Natural killer cell (primary cell): ENCODE results near the gene OR2AG1. TPM values are rescaled to one million over a fixed set of nuclear protein-coding genes. Genes with fewer than 3 reads are reported as not detected.
"Not testable (repeated sequence)": the region's sequence is repeated elsewhere in the genome, so short reads cannot be mapped to it uniquely, and the experiment has no call there.

ENCODE experiments used
- ATAC-seq, 3 donors: fragments of 150-1000 bp in 2 of 3; fragments of 200-7000 bp in 1 of 3; cut with Tn5 transposase; 1 replicate in 1 of 3; 2 replicates in 2 of 3; pipeline ENCODE4 v1.10.0; 2021; ENCODE audit warnings: mild to moderate bottlenecking in 2 of 3, moderate library complexity in 2 of 3
- DNase-seq, 2 donors: peaks; one replicate each; pipeline versions ENCODE4 v3.0.0 to v3.0.0-alpha.2; 2013 to 2021; ENCODE audit warnings: mixed read lengths in 1 of 2
- H3K27ac ChIP-seq: one replicate; pipeline ENCODE4 v1.5.1; 2013; ENCODE audit warnings: mild to moderate bottlenecking, low read length
- H3K27me3 ChIP-seq: one replicate; pipeline ENCODE4 v1.6.1; 2013; ENCODE audit warnings: low read length; ENCODE audit not compliant: control insufficient read depth, insufficient read depth
- H3K36me3 ChIP-seq: one replicate; pipeline ENCODE4 v1.6.1; 2013; ENCODE audit warnings: low read length; ENCODE audit not compliant: control insufficient read depth, insufficient read depth
- H3K4me1 ChIP-seq: one replicate; pipeline ENCODE4 v1.6.1; 2013; ENCODE audit warnings: low read length; ENCODE audit not compliant: control insufficient read depth, insufficient read depth
- H3K4me3 ChIP-seq: one replicate; pipeline ENCODE4 v1.5.1; 2013; ENCODE audit warnings: low read length
- H3K9me3 ChIP-seq: one replicate; pipeline ENCODE4 v1.6.1; 2013; ENCODE audit warnings: low read length; ENCODE audit not compliant: control insufficient read depth, insufficient read depth
- H3K27ac Mint-ChIP-seq, 2 donors: one replicate each; pipeline ENCODE4 v1.8.0; 2022; ENCODE audit warnings: mild to moderate bottlenecking in 2 of 2, mixed read lengths in 2 of 2, moderate library complexity in 1 of 2
- H3K27me3 Mint-ChIP-seq, 2 donors: one replicate each; pipeline ENCODE4 v1.8.0; 2022; ENCODE audit warnings: low read depth in 2 of 2, mixed read lengths in 2 of 2
- H3K36me3 Mint-ChIP-seq: one replicate; pipeline ENCODE4 v1.8.0; 2022; ENCODE audit warnings: mixed read lengths
- H3K4me1 Mint-ChIP-seq, 2 donors: one replicate each; pipeline ENCODE4 v1.8.0; 2022; ENCODE audit warnings: mixed read lengths in 2 of 2
- H3K4me3 Mint-ChIP-seq: one replicate; pipeline ENCODE4 v1.8.0; 2022; ENCODE audit warnings: mild to moderate bottlenecking, moderate library complexity, mixed read lengths
- H3K9me3 Mint-ChIP-seq, 2 donors: one replicate each; pipeline ENCODE4 v1.8.0; 2022; ENCODE audit warnings: mixed read lengths in 2 of 2
- WGBS: methylation state at CpG from one replicate; pipeline ENCODE4 v1.1.7; 2013; ENCODE audit warnings: missing lambda C conversion rate; ENCODE audit not compliant: insufficient coverage; 5-methylcytosine and 5-hydroxymethylcytosine counted together
- intact Hi-C: fragments of 100-400 bp; cut with micrococcal nuclease; formaldehyde crosslinking; loops from one replicate; pipeline ENCODE4 v1.14.2; 2022
- total RNA-seq, 4 donors: library from RNA; stranded (reverse); fragments of 120-200 nt in 1 of 4; gene quantifications; one replicate each; pipeline versions ENCODE4 v1.2.3 to v1.2.4, GENCODE V29; 2013 to 2022
- TF ChIP-seq, protein P1 (sequence below): fragments of 200-600 bp; IDR thresholded peaks from one replicate; pipeline ENCODE4 v1.8.0; 2022; ENCODE audit warnings: antibody characterized with exemption

The OR2AG1 gene
- total RNA-seq, 3 donors from 2014 or later (not counting 1 experiment from before 2014, with no cell fraction given) = not detected

DNA sequence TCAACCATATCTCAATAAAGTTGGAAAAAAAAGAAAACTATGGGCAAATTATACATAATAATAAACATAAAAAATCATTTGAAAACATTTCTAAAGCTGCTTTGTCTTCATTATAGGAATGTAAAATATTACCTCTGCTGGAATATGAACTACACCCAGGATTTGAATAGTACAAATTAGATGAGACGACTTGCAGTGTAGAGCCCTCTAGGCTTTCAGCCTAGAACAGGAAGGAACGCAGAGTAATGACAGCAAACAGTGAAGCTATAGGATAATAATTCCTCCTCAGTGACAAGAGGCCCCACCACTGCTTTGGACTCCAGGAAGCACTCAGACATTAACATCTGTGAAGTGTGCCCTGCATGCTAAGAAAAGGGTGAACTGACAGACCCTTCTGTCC is 7.7 kb downstream of the OR2AG1 start:
- Histone ChIP-seq H3K36me3 (no peaks in the 10 kb centered on the region), H3K4me3 (no peak overlapping the region), H3K27me3 (no peaks in the 10 kb centered on the region), H3K27ac (no peak overlapping the region), H3K4me1 (no peaks in the 10 kb centered on the region), H3K9me3 (no peaks in the 10 kb centered on the region)
- Mint-ChIP-seq H3K27ac (no peak overlapping the region), H3K4me1 (no peaks in the 10 kb centered on the region), H3K4me3 (no peak overlapping the region), H3K36me3 (no peaks in the 10 kb centered on the region), H3K27me3 (peaks cover 11 to 37% of the 10 kb centered on the region in 2 donors), H3K9me3 (no peaks in the 10 kb centered on the region)
- intact Hi-C loops = no loop called here
- DNase-seq (no peak), ATAC-seq (no peak)
- 87% methylated on average over 2 of the region's 2 CpGs for WGBS
- TF ChIP-seq, protein P1, sequence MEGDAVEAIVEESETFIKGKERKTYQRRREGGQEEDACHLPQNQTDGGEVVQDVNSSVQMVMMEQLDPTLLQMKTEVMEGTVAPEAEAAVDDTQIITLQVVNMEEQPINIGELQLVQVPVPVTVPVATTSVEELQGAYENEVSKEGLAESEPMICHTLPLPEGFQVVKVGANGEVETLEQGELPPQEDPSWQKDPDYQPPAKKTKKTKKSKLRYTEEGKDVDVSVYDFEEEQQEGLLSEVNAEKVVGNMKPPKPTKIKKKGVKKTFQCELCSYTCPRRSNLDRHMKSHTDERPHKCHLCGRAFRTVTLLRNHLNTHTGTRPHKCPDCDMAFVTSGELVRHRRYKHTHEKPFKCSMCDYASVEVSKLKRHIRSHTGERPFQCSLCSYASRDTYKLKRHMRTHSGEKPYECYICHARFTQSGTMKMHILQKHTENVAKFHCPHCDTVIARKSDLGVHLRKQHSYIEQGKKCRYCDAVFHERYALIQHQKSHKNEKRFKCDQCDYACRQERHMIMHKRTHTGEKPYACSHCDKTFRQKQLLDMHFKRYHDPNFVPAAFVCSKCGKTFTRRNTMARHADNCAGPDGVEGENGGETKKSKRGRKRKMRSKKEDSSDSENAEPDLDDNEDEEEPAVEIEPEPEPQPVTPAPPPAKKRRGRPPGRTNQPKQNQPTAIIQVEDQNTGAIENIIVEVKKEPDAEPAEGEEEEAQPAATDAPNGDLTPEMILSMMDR = no peak

DNA sequence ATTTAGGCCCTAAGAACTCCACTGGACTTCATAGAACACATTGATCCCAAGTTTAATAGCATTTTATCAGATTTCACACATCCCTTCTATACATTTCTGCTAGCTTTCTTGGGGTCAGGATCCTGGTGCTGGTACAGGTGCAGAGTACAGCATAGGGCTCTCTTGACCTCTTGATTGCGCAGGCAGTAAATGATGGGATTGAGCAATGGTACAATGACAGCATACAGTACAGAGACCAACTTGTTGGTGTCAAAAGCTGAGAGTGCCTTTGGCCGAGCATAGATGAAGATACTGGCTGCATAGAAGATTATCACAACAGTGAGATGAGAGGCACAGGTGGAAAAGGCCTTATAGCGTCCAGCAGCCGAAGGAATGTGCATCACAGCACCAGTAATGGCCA is 11.8 kb downstream of the OR2AG1 start:
- intact Hi-C loops = no loop called here
- H3K36me3 ChIP-seq = no peaks in the 10 kb centered on the region
- Mint-ChIP-seq H3K4me1 (no peaks in the 10 kb centered on the region), H3K4me3 (no peak overlapping the region), H3K27ac (no peak overlapping the region), H3K36me3 (no peaks in the 10 kb centered on the region), H3K9me3 (no peaks in the 10 kb centered on the region), H3K27me3 (peaks cover 0 to 15% of the 10 kb centered on the region in 2 donors)
- H3K9me3 ChIP-seq = no peaks in the 10 kb centered on the region
- H3K4me1 ChIP-seq = no peaks in the 10 kb centered on the region
- no peaks in the 10 kb centered on the region for H3K27me3 ChIP-seq
- H3K27ac ChIP-seq = no peak overlapping the region
- TF ChIP-seq, protein P1 = no peak
- H3K4me3 ChIP-seq = no peak overlapping the region
- DNase-seq = no peak
- 81% methylated on average over 4 of the region's 4 CpGs for WGBS
- ATAC-seq = no peak

- Histone ChIP-seq H3K9me3 (peaks cover 3% of the 10 kb centered on the region), H3K27me3 (no peaks in the 10 kb centered on the region), H3K36me3 (no peaks in the 10 kb centered on the region), H3K4me3 (no peak within 1 kb of the TSS), H3K4me1 (no peaks in the 10 kb centered on the region), H3K27ac (no peak within 1 kb of the TSS)
- Mint-ChIP-seq H3K4me3 (no peak within 1 kb of the TSS), H3K27me3 (peaks cover 6 to 22% of the 10 kb centered on the region in 2 donors), H3K9me3 (peaks cover 0 to 6% of the 10 kb centered on the region in 2 donors), H3K27ac (no peak within 1 kb of the TSS), H3K4me1 (no peaks in the 10 kb centered on the region), H3K36me3 (no peaks in the 10 kb centered on the region)
- WGBS = no CpG with 5 or more reads among the region's 1 CpG
- no peak for ATAC-seq
- TF ChIP-seq, protein P1 = no peak
- no peak for DNase-seq
- intact Hi-C loops = no loop called here
These were observed 16.6 kb downstream of the OR2AG1 start, which contains the start of gene OR6A2 for GRCh38 chr11:6799402-6799801. Gene OR6A2 (minus strand): TSS chr11:6799689. CDS start chr11:6795708, 3,981 bp downstream.

GRCh38 chr11:6801075-6801474 is 18.3 kb downstream of the OR2AG1 start:
- H3K36me3 Mint-ChIP-seq, H3K4me3 ChIP-seq, H3K27ac ChIP-seq, ATAC-seq, H3K4me3 Mint-ChIP-seq, H3K36me3 ChIP-seq, H3K9me3 Mint-ChIP-seq, H3K27me3 ChIP-seq, H3K9me3 ChIP-seq, H3K4me1 Mint-ChIP-seq, H3K4me1 ChIP-seq, H3K27ac Mint-ChIP-seq, DNase-seq: not testable (repeated sequence)
- intact Hi-C loops = loop anchor here (10.0 kb wide), 1 partner anchor 644 kb away; no protein-coding TSS in a partner anchor
- H3K27me3 Mint-ChIP-seq = peaks cover 9 to 22% of the 10 kb centered on the region in 2 donors
